ENCODE measurements around the gene CCNG2. TPM values are rescaled to one million over a fixed set of nuclear protein-coding genes. Genes with fewer than 3 reads are reported as not detected.

CCNG2 gene
- total and polyA plus RNA-seq, 8 donors, result 4.7 to 30.2 (median 9.6) TPM

- 63 to 83% methylated on average over 1 of the region's 1 CpG for WGBS, 2 donors
- DNase-seq (no peak), FAIRE-seq (no peak), ATAC-seq (no peak)
- intact Hi-C loops (cut with DNase I), result no loop called here
- Histone ChIP-seq H3K27me3 (no peaks in the 10 kb centered on the region), H3K4me1 (peaks cover 16 to 25% (median 22%) of the 10 kb centered on the region in 3 donors), H3K27ac (peak overlapping the region in 1 of 4 donors; percentile 11), H3K36me3 (no peaks in the 10 kb centered on the region), H3K9me3 (no peaks in the 10 kb centered on the region), H3K4me3 (no peak overlapping the region)
- TF ChIP-seq CTCF (IDR thresholded peaks at IDR 0.05), result no peak
Observed at GRCh38 chr4:77145842-77146185, 11.2 kb upstream of the CCNG2 start.

GRCh38 chr4:77146186-77147078 is 10.6 kb upstream of the CCNG2 start:
- DNase-seq (no peak), ATAC-seq (peak; percentile 49 to 74 (median 72)), FAIRE-seq (peak; percentile 17)
- TF ChIP-seq CTCF (IDR thresholded peaks at IDR 0.05), result no peak
- no peaks in the 10 kb centered on the region for H3K36me3 ChIP-seq
- WGBS, 2 donors, result 43 to 45% methylated on average over 3 of the region's 3 CpGs
- intact Hi-C loops (cut with DNase I), result no loop called here
- H3K27me3 ChIP-seq, result no peaks in the 10 kb centered on the region
- peak overlapping the region in 2 of 4 donors; percentile 11 to 35 for H3K27ac ChIP-seq
- no peaks in the 10 kb centered on the region for H3K9me3 ChIP-seq
- H3K4me3 ChIP-seq, result no peak overlapping the region
- H3K4me1 ChIP-seq, result peaks cover 16 to 25% (median 22%) of the 10 kb centered on the region in 3 donors

GRCh38 chr4:77147079-77147782 is 9.8 kb upstream of the CCNG2 start:
- WGBS, 2 donors, result 60 to 68% methylated on average over 5 of the region's 5 CpGs

GRCh38 chr4:77148078-77148477 is 8.9 kb upstream of the CCNG2 start:
- Histone ChIP-seq H3K4me3 (no peak overlapping the region), H3K27ac (no peak overlapping the region), H3K36me3 (no peaks in the 10 kb centered on the region), H3K4me1 (peaks cover 10 to 19% (median 19%) of the 10 kb centered on the region in 3 donors), H3K27me3 (no peaks in the 10 kb centered on the region), H3K9me3 (no peaks in the 10 kb centered on the region)
- intact Hi-C loops (cut with DNase I), result no loop called here
- TF ChIP-seq CTCF (IDR thresholded peaks at IDR 0.05), result no peak
- no peak for DNase-seq
- FAIRE-seq, result no peak
- 87 to 95% methylated on average over 2 of the region's 2 CpGs for WGBS, 2 donors
- ATAC-seq, result no peak

More at GRCh38 chr4:77147079-77147782, 9.8 kb upstream of the CCNG2 start:
- no peaks in the 10 kb centered on the region for H3K27me3 ChIP-seq
- no peak for DNase-seq
- H3K9me3 ChIP-seq, result no peaks in the 10 kb centered on the region
- H3K36me3 ChIP-seq, result no peaks in the 10 kb centered on the region
- no peak for ATAC-seq
- peaks cover 16 to 22% (median 21%) of the 10 kb centered on the region in 3 donors for H3K4me1 ChIP-seq
- TF ChIP-seq CTCF (IDR thresholded peaks at IDR 0.05), result no peak
- H3K4me3 ChIP-seq, result no peak overlapping the region
- FAIRE-seq, result no peak
- intact Hi-C loops (cut with DNase I), result no loop called here
- H3K27ac ChIP-seq, result peak overlapping the region in 1 of 4 donors; percentile 35

Measured in pancreas (tissue), 10 donors.